ENCODE measurements around the gene MCF2L. TPM values are rescaled to one million over a fixed set of nuclear protein-coding genes. Genes with fewer than 3 reads are reported as not detected.

The MCF2L gene
- total RNA-seq, 8 experiments from 2014 or later: 1.2 to 33.9 (median 24.7) TPM

GRCh38 chr13:113002206-113002912 is 33.3 kb downstream of the MCF2L start:
- H3K4me1 ChIP-seq (replicated peaks in 1 of 2): peaks cover 15 to 19% of the 10 kb centered on the region in 2 donors
- 29 to 100% (median 77%) methylated on average over 1 to 8 of the region's 16 CpGs for WGBS, 10 experiments

DNA sequence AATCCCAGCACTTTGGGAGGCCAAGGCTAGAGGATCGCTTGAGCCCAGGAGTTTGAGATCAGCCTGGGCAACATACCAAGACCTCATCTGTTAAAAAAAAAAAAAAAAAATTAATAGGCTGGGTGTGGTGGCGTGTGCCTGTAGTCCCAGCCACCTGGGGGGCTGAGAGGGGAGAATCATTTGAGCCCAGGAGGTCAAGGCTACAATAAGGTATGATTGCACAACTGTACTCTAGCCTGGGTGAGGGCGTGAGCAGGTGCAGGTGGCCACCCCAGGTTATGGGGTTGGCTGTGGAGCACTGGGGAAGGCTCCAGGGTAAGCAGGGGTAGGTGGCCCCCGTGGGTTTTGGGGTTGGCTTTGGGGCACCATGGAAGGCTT is 33.9 kb downstream of the MCF2L start:
- Histone ChIP-seq H3K4me3 (no peak overlapping the region), H3K4me1 (replicated peaks in 1 of 2) (peaks cover 15 to 19% of the 10 kb centered on the region in 2 donors), H3K27ac (no peak overlapping the region)
- no peak for ATAC-seq (replicated peaks in 6 of 8)
- 0 to 100% (median 92%) methylated on average over 1 to 3 of the region's 4 CpGs; no CpG with 5 or more reads in 1 of the 10 experiments for WGBS, 10 experiments
- in situ Hi-C loops (cut with MboI; ENCODE audit: low pct_unique_long_range_greater_than_20kb in 2 of 9, low sequenced_read_pairs in 9 of 9, unreplicated experiment in 9 of 9): no loop called here

More at GRCh38 chr13:113002206-113002912, 33.3 kb downstream of the MCF2L start:
- peak overlapping the region; percentile 40 to 92 for H3K27ac ChIP-seq
- in situ Hi-C loops (cut with MboI; ENCODE audit: low pct_unique_long_range_greater_than_20kb in 2 of 9, low sequenced_read_pairs in 9 of 9, unreplicated experiment in 9 of 9): no loop called here
- peak in 6 of 8 experiments; percentile 2 to 39 (median 18) for ATAC-seq (replicated peaks in 6 of 8)
- peak overlapping the region in 4 of 5 donors; percentile 42 to 55 (median 46) for H3K4me3 ChIP-seq

GRCh38 chr13:113004126-113004525 is 35.1 kb downstream of the MCF2L start:
- ATAC-seq (replicated peaks in 6 of 8): no peak
- 60 to 100% methylated on average over 1 of the region's 14 CpGs; no CpG with 5 or more reads in 8 of the 10 experiments for WGBS, 10 experiments
- in situ Hi-C loops (cut with MboI; ENCODE audit: low pct_unique_long_range_greater_than_20kb in 2 of 9, low sequenced_read_pairs in 9 of 9, unreplicated experiment in 9 of 9): no loop called here
- Histone ChIP-seq H3K27ac (no peak overlapping the region), H3K4me1 (replicated peaks in 1 of 2) (peaks cover 15 to 19% of the 10 kb centered on the region in 2 donors), H3K4me3 (no peak overlapping the region)

GRCh38 chr13:113005076-113005865 is 36.3 kb downstream of the MCF2L start:
- 20 to 95% (median 80%) methylated on average over 2 to 17 of the region's 26 CpGs; no CpG with 5 or more reads in 2 of the 10 experiments for WGBS, 10 experiments

DNA sequence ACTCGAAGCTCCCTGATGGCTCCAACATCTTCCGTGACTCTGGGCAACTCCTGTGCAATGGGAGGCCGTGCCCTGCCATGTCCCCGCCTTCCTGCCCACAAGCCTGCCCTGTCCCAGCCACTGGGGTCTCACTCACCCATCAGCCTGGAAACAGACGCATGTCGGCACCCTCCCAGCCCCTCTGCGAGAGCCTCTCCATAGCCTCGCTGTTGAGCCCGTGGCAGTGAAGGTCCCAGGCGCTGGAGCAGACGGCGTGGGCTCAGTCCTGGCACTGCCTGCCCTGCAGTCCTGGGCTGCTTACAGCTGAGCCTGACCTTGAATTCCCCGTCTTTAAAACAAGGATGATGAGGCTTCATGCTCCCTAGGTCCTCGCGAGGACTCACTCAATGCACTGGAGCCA is 37.0 kb downstream of the MCF2L start:
- whole genome bisulfite sequencing, 10 experiments: 59 to 100% (median 90%) methylated on average over 1 to 5 of the region's 15 CpGs; no CpG with 5 or more reads in 7 of the 10 experiments
- no peak overlapping the region for H3K4me3 ChIP-seq
- ATAC-seq (replicated peaks in 6 of 8): no peak
- in situ Hi-C loops (cut with MboI; ENCODE audit: low pct_unique_long_range_greater_than_20kb in 2 of 9, low sequenced_read_pairs in 9 of 9, unreplicated experiment in 9 of 9): no loop called here
- H3K27ac ChIP-seq: no peak overlapping the region
- H3K4me1 ChIP-seq (replicated peaks in 1 of 2): peaks cover 8 to 16% of the 10 kb centered on the region in 2 donors

More at GRCh38 chr13:113005076-113005865, 36.3 kb downstream of the MCF2L start:
- H3K4me1 ChIP-seq (replicated peaks in 1 of 2): peaks cover 10 to 24% of the 10 kb centered on the region in 2 donors
- ATAC-seq (replicated peaks in 6 of 8): no peak
- no peak overlapping the region for H3K27ac ChIP-seq
- in situ Hi-C loops (cut with MboI; ENCODE audit: low pct_unique_long_range_greater_than_20kb in 2 of 9, low sequenced_read_pairs in 9 of 9, unreplicated experiment in 9 of 9): no loop called here
- no peak overlapping the region for H3K4me3 ChIP-seq

DNA sequence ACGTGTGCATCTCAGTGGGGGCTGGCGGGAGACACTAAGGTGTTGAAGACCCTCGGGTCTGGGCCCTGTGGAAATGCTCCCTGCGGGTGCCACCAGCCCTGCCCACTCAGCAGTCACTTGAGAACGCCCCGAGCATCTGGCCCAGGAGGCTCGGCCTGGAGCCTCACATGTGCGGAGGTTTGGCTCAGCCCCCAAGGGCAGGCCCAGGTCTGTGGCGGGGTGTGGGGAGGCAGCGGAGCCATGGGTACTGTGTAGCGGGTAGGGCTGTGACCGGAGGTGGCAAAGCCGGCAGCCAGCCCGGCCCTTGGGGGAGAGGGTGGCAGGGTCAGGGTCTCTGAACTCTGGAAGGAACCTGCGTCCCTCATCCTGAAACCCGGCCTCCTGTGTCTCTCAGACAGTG is 37.6 kb downstream of the MCF2L start:
- in situ Hi-C loops (cut with MboI; ENCODE audit: low pct_unique_long_range_greater_than_20kb in 2 of 9, low sequenced_read_pairs in 9 of 9, unreplicated experiment in 9 of 9): no loop called here
- Histone ChIP-seq H3K4me3 (no peak overlapping the region), H3K4me1 (replicated peaks in 1 of 2) (peaks cover 7 to 13% of the 10 kb centered on the region in 2 donors), H3K27ac (no peak overlapping the region)
- WGBS, 10 experiments: 100% methylated on average over 1 of the region's 16 CpGs; no CpG with 5 or more reads in 7 of the 10 experiments
- ATAC-seq (replicated peaks in 6 of 8): no peak

- peaks cover 0 to 5% of the 10 kb centered on the region in 2 donors for H3K4me1 ChIP-seq (replicated peaks in 1 of 2)
- WGBS, 10 experiments: 56 to 100% (median 88%) methylated on average over 1 to 24 of the region's 33 CpGs; no CpG with 5 or more reads in 2 of the 10 experiments
- in situ Hi-C loops (cut with MboI; ENCODE audit: low pct_unique_long_range_greater_than_20kb in 2 of 9, low sequenced_read_pairs in 9 of 9, unreplicated experiment in 9 of 9): no loop called here
- H3K27ac ChIP-seq: no peak overlapping the region
- H3K4me3 ChIP-seq: no peak overlapping the region
- no peak for ATAC-seq (replicated peaks in 6 of 8)
These were observed 39.8 kb downstream of the MCF2L start for GRCh38 chr13:113008851-113009250.

DNA sequence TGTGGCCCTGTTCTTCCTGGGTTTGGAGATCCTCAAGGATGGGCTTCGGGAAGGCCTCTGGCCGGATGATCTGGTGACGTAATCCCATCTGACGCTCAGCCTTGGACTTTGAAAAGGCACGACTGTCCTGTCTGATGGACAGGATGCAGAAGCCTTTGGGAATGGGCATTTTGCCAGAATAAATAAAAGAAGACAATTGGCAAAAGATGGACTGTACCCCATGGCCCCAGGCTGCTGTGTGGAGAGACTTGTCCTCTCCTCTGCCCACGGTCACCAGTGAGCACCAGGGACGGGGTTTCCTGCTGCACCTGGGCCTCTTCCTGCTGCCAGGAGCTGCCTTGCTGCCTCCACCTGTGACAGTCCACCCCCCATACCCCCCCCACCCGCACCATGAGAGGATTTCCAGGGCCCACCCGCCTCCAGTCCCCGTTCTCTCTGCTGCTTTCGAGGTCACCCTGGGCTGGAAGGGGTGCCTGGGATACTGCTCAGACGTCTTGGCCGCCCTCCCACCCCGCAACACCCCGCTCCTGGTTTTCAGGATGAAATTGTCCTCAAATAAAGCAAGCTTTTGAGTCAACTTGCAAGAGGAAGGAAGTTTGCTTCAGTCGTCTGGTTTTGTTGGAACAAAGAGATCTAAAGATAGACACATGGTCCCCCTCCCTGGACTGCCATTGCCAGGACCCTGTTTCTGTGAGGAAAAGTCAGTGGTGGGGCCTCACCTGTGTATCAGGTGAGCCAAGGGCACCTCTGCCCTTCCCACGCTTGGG is 40.9 kb downstream of the MCF2L start:
- Histone ChIP-seq H3K4me3 (no peak overlapping the region), H3K27ac (no peak overlapping the region), H3K4me1 (replicated peaks in 1 of 2) (peaks cover 0 to 5% of the 10 kb centered on the region in 2 donors)
- WGBS, 10 experiments: 53 to 100% (median 82%) methylated on average over 1 to 9 of the region's 17 CpGs; no CpG with 5 or more reads in 5 of the 10 experiments
- peak in 2 of 8 experiments; percentile 48 to 79 for ATAC-seq (replicated peaks in 6 of 8)
- in situ Hi-C loops (cut with MboI; ENCODE audit: low pct_unique_long_range_greater_than_20kb in 2 of 9, low sequenced_read_pairs in 9 of 9, unreplicated experiment in 9 of 9): no loop called here

- Histone ChIP-seq H3K4me3 (no peak overlapping the region), H3K4me1 (replicated peaks in 1 of 2) (peaks cover 0 to 5% of the 10 kb centered on the region in 2 donors), H3K27ac (no peak overlapping the region)
- no peak for ATAC-seq (replicated peaks in 6 of 8)
- 100% methylated on average over 1 of the region's 12 CpGs; no CpG with 5 or more reads in 9 of the 10 experiments for WGBS, 10 experiments
- in situ Hi-C loops (cut with MboI; ENCODE audit: low pct_unique_long_range_greater_than_20kb in 2 of 9, low sequenced_read_pairs in 9 of 9, unreplicated experiment in 9 of 9): no loop called here
These were observed 41.5 kb downstream of the MCF2L start for GRCh38 chr13:113010510-113010865.

- 50 to 95% (median 81%) methylated on average over 1 to 7 of the region's 9 CpGs; no CpG with 5 or more reads in 4 of the 10 experiments for WGBS, 10 experiments
- peaks cover 0 to 5% of the 10 kb centered on the region in 2 donors for H3K4me1 ChIP-seq (replicated peaks in 1 of 2)
- no peak overlapping the region for H3K27ac ChIP-seq
- in situ Hi-C loops (cut with MboI; ENCODE audit: low pct_unique_long_range_greater_than_20kb in 2 of 9, low sequenced_read_pairs in 9 of 9, unreplicated experiment in 9 of 9): no loop called here
- peak in 1 of 8 experiments; percentile 22 for ATAC-seq (replicated peaks in 6 of 8)
- no peak overlapping the region for H3K4me3 ChIP-seq
These were observed 44.3 kb downstream of the MCF2L start for GRCh38 chr13:113013303-113013702.

- ATAC-seq (replicated peaks in 6 of 8): no peak
- in situ Hi-C loops (cut with MboI; ENCODE audit: low pct_unique_long_range_greater_than_20kb in 2 of 9, low sequenced_read_pairs in 9 of 9, unreplicated experiment in 9 of 9): no loop called here
- no peak overlapping the region for H3K27ac ChIP-seq
- H3K4me1 ChIP-seq (replicated peaks in 1 of 2): peaks cover 0 to 5% of the 10 kb centered on the region in 2 donors
- WGBS, 10 experiments: 42 to 100% (median 69%) methylated on average over 1 to 11 of the region's 25 CpGs; no CpG with 5 or more reads in 4 of the 10 experiments
- no peak overlapping the region for H3K4me3 ChIP-seq
These were observed 45.1 kb downstream of the MCF2L start for GRCh38 chr13:113013878-113014751.

Measured in motor neuron (in vitro differentiated cells).